Activated T-cell treated with anti-CD3 and anti-CD28 coated beads, Interleukin-2, amount 50 U/mL, for 4 hours (primary cell): ENCODE measurements around the gene LNPK. TPM values are rescaled to one million over a fixed set of nuclear protein-coding genes. Genes with fewer than 3 reads are reported as not detected.

Source experiments
- total RNA-seq, 3 donors: library from RNA; stranded (reverse); gene quantifications; one replicate each; pipeline ENCODE4 v1.2.1, GENCODE V29; 2021

Gene LNPK
- total RNA-seq, 3 donors from 2014 or later = 25.2 to 26.7 (median 25.6) TPM

Other genes starting within 250 kb of the LNPK start
- gene EVX2, start 81.7 kb upstream of the LNPK start, total RNA-seq = not detected
- gene HOXD13, start 90.5 kb upstream of the LNPK start, total RNA-seq = not detected
- not detected for gene HOXD12, start 97.5 kb upstream of the LNPK start, total RNA-seq
- gene HOXD11, start 105.0 kb upstream of the LNPK start, total RNA-seq = not detected
- not detected for gene HOXD10, start 114.5 kb upstream of the LNPK start, total RNA-seq
- gene HOXD9, start 120.5 kb upstream of the LNPK start, total RNA-seq = not detected
- gene HOXD8, start 127.4 kb upstream of the LNPK start, total RNA-seq = under 1 TPM in 1 of 3 donors, not detected in 2; 0.11 TPM
- gene HOXD4, start 149.3 kb upstream of the LNPK start, total RNA-seq = not detected
- not detected for gene HOXD3, start 155.0 kb upstream of the LNPK start, total RNA-seq
- not detected for gene HOXD1, start 186.4 kb upstream of the LNPK start, total RNA-seq